Mucosa of rectum (tissue), 2 donors: ENCODE measurements around the gene MS4A8.
A peak's percentile ranks its signal among the peaks of the same experiment; 100 is the strongest.
"Not testable (repeated sequence)": the region's sequence is repeated elsewhere in the genome, so short reads cannot be mapped to it uniquely, and the experiment has no call there.

Source experiments
- H3K27ac ChIP-seq, 2 donors: one replicate each; pipeline ENCODE4 v1.7.0; 2013; ENCODE audit warnings: inconsistent platforms in 2 of 2, low read depth in 2 of 2, low read length in 2 of 2
- H3K27me3 ChIP-seq, 2 donors: one replicate each; pipeline ENCODE4 v1.7.0; 2013; ENCODE audit warnings: low read length in 2 of 2; ENCODE audit not compliant: control insufficient read depth in 2 of 2, insufficient read depth in 2 of 2
- H3K36me3 ChIP-seq, 2 donors: one replicate each; pipeline ENCODE4 v1.7.0; 2013; ENCODE audit warnings: low read length in 2 of 2; ENCODE audit not compliant: control insufficient read depth in 2 of 2, insufficient read depth in 2 of 2
- H3K4me1 ChIP-seq, 2 donors: one replicate each; pipeline ENCODE4 v1.7.0; 2013; ENCODE audit warnings: low read length in 2 of 2, mild to moderate bottlenecking in 1 of 2; ENCODE audit not compliant: control insufficient read depth in 2 of 2, insufficient read depth in 2 of 2
- H3K4me3 ChIP-seq, 2 donors: one replicate each; pipeline ENCODE4 v1.7.0; 2013; ENCODE audit warnings: low read length in 2 of 2
- H3K9ac ChIP-seq, 2 donors: one replicate each; pipeline ENCODE4 v1.7.0; 2013; ENCODE audit warnings: low read length in 2 of 2, low read depth in 1 of 2, mild to moderate bottlenecking in 1 of 2
- H3K9me3 ChIP-seq, 2 donors: one replicate each; pipeline ENCODE4 v1.7.0; 2013; ENCODE audit warnings: low read length in 2 of 2; ENCODE audit not compliant: control insufficient read depth in 2 of 2
- donor health status: healthy.
- donor health status: Normal muscosa, but diverticular disease.

MS4A8 gene

DNA sequence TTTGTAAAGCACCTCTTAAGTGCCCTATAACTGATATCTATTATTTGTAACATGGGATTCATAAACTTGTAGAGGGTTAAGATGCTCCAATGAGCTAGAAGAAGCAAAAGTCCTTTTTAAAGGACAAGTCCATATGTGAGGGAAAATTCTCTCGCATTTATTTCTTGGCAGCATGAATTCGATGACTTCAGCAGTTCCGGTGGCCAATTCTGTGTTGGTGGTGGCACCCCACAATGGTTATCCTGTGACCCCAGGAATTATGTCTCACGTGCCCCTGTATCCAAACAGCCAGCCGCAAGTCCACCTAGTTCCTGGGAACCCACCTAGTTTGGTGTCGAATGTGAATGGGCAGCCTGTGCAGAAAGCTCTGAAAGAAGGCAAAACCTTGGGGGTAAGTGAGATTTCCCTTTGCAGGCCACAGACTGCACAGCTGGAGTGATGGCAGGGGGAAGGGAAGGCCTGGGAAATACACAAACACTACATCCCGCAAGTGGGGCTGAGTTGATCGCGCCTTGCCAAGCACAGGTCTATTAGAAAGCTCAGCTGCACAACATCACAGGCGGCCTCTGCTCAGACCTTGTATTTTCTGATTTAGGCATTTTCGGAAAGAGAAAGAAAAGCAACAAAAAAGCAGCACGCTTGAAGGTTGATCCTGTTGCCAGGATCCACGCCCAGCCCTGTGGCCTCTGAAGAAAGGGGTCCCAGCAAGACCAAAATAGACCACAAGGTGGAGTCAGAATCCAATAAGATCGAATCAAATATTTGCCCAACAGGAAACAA lies 1.5 kb downstream of the MS4A8 start:
- peak overlapping the region in 1 of 2 donors; percentile 42 for H3K9ac ChIP-seq
- H3K27me3 ChIP-seq, result no peaks in the 10 kb centered on the region
- H3K4me1 ChIP-seq, result peaks cover 24 to 35% of the 10 kb centered on the region in 2 donors
- H3K36me3 ChIP-seq, result no peaks in the 10 kb centered on the region
- no peaks in the 10 kb centered on the region for H3K9me3 ChIP-seq
- peak overlapping the region; percentile 39 to 59 for H3K27ac ChIP-seq
- peak overlapping the region in 1 of 2 donors; percentile 30 for H3K4me3 ChIP-seq

DNA sequence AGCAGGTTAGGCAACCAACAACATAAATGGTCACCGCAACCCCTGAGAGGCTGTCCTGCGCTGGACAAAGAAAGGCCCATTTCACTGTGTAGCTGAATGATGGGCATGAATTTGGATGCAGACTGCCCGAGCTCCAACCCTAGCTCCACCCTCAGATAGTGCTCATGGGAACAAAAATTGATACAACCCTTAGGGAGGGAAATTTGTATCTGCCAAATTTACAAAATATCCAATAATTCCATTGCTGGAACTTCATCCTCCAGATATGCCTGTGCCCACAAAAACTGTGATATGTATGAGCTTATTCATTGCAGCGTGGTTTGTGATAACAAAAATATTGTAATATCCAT lies 2.0 kb downstream of the MS4A8 start:
- Histone ChIP-seq H3K27me3 (no peaks in the 10 kb centered on the region), H3K9me3 (no peaks in the 10 kb centered on the region), H3K27ac (peak overlapping the region; percentile 39 to 59)

DNA sequence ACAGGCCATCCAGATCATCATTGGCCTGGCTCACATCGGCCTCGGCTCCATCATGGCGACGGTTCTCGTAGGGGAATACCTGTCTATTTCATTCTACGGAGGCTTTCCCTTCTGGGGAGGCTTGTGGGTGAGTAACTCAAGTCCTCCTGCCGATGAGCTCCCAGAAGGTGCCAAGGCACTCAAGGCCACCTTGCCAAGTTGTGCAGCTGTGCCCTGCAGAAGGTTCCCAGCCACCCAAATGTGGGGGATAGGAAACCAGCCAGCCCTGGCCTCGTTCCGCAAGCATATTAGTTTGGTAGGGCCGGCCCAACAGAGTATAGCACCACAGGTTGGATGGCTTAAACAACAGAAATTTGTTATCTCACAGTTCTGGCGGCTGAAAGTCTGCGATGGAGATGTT lies 4.0 kb downstream of the MS4A8 start:
- H3K27ac ChIP-seq, result no peak overlapping the region
- H3K4me1 ChIP-seq, result peaks cover 17 to 28% of the 10 kb centered on the region in 2 donors
- no peak overlapping the region for H3K9ac ChIP-seq
- no peaks in the 10 kb centered on the region for H3K36me3 ChIP-seq
- no peaks in the 10 kb centered on the region for H3K9me3 ChIP-seq
- no peak overlapping the region for H3K4me3 ChIP-seq
- no peaks in the 10 kb centered on the region for H3K27me3 ChIP-seq

More for the DNA sequence above, 2.0 kb downstream of the MS4A8 start:
- H3K4me3 ChIP-seq, result peak overlapping the region in 1 of 2 donors; percentile 30
- peaks cover 24 to 35% of the 10 kb centered on the region in 2 donors for H3K4me1 ChIP-seq
- H3K36me3 ChIP-seq, result no peaks in the 10 kb centered on the region
- H3K9ac ChIP-seq, result peak overlapping the region in 1 of 2 donors; percentile 42

DNA sequence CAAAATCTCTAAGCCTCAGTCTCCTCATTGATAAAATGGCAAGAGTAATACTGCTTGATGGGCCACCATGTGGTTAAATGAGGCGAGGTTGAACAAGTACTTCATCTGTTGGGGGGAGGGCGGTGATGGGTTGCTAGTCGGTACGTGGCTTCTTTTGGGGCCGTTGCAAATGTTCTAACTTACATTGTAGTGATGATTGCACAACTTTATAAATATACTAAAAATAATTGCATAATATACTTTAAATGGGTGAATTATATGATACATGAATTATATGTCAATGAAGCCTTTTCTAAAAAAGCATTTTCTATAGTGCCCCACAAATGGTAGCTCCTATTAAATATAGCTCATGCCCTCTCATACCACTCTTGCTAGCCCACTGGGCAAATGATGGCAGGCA lies 6.5 kb downstream of the MS4A8 start:
- Histone ChIP-seq H3K36me3 (no peaks in the 10 kb centered on the region), H3K27me3 (no peaks in the 10 kb centered on the region), H3K4me1 (peaks cover 9 to 12% of the 10 kb centered on the region in 2 donors), H3K27ac (no peak overlapping the region), H3K4me3 (no peak overlapping the region), H3K9ac (no peak overlapping the region), H3K9me3 (no peaks in the 10 kb centered on the region)

DNA sequence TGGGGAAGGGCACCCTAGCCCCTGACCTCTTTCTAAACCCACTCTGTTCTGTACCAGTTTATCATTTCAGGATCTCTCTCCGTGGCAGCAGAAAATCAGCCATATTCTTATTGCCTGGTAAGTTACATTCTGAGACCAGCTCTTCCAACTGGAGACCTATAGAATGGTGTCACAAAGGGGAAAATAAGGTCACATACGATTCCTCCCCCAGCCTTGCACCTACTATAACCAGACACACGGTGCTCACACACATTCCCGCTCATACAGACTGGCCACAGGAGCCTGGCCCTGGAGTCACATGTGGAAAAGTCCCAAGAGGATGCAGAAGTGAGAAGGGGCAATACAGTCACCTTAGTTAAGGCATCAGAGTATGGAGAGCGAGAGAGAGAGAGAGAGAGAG lies 7.5 kb downstream of the MS4A8 start:
- Histone ChIP-seq H3K27ac (no peak overlapping the region), H3K4me1 (peaks cover 3 to 9% of the 10 kb centered on the region in 2 donors), H3K9me3 (no peaks in the 10 kb centered on the region), H3K27me3 (no peaks in the 10 kb centered on the region), H3K9ac (no peak overlapping the region), H3K4me3 (no peak overlapping the region), H3K36me3 (no peaks in the 10 kb centered on the region)

DNA sequence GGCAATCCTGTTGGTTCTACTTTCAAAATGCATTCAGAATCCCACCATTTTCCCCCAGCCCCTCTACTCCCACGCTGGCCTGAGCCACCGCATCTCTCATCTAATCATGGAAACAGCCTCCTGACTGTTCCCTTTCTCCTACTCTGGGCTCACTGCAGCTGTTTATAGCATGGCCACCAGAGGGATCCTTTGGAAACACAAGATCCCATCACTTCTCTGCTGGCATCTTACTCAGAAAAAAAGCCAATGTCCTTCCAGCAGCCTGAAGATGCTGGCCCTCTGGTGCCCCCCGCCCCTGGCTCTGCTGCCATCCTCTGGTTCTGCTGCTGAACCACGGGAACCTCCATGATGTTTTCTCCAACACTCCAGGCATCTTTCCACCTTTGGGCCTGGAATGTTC lies 11.1 kb downstream of the MS4A8 start:
- Histone ChIP-seq H3K27ac (no peak overlapping the region), H3K9ac (no peak overlapping the region), H3K27me3 (no peaks in the 10 kb centered on the region), H3K4me1 (peaks cover 3 to 9% of the 10 kb centered on the region in 2 donors), H3K36me3 (no peaks in the 10 kb centered on the region), H3K4me3 (no peak overlapping the region), H3K9me3 (no peaks in the 10 kb centered on the region)

DNA sequence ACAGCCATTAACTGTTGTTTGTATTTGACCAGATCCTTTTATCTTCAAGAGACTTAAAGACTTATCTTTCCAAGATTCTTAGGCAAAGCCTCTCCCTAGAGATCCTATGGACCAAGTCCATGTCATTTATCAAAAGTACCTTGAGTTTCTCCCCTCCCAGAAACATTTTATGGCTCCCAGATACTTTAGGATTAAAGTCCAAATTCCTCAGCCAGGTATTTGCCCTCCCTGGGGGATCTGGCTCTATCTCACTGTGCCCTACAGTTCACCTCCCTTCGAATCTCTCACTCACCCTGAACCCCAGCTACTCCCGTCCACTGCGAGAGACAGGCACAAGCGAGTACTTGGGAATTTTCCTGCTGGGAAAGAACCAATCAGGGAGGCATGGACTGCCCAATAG lies 11.9 kb downstream of the MS4A8 start:
- Histone ChIP-seq H3K27ac (no peak overlapping the region), H3K36me3 (no peaks in the 10 kb centered on the region), H3K27me3 (peaks cover 0 to 6% of the 10 kb centered on the region in 2 donors), H3K4me1 (peaks cover 3 to 9% of the 10 kb centered on the region in 2 donors), H3K9me3 (no peaks in the 10 kb centered on the region), H3K9ac (no peak overlapping the region), H3K4me3 (no peak overlapping the region)

DNA sequence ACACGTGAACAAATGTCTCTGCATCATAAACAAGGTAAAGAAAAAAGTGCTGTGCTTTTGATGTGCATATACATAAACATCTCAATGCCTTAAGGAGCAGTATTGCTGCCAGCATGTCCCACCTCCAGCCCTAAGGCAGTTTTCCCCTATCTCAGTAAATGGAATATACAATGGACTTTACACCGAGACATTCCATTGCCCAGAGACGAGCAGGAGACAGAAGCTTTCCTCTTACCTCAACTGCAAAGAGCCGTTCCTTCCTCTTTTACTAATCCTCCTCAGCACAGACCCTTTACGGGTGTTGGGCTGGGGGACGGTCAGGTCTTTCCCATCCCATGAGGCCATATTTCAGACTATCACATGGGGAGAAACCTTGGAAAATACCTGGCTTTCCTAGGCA lies 14.0 kb downstream of the MS4A8 start:
- H3K9me3 ChIP-seq, H3K27me3 ChIP-seq, H3K4me3 ChIP-seq, H3K36me3 ChIP-seq, H3K27ac ChIP-seq, H3K9ac ChIP-seq: not testable (repeated sequence)
- peaks cover 9 to 15% of the 10 kb centered on the region in 2 donors for H3K4me1 ChIP-seq

DNA sequence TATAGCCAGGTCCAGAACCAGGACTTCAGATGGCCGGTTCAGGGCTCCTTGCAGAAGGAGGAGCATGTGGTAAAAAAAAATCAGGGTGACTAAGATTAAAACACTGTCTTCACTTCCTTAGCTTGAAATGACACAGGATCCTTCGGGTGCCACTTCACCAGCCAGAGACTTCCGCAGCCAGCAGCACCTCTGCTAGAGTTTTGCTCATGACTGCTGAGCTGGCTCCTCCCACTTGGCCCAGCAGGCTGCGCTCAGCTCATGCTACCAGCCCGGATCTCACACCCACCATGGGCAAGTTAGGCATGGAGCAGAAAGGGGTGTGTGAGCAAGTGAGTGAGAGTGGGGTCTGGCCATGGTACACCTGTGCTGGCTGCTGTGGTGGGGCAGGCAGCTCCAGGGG lies 18.5 kb downstream of the MS4A8 start:
- Histone ChIP-seq H3K27me3 (peaks cover 0 to 19% of the 10 kb centered on the region in 2 donors), H3K27ac (peak overlapping the region; percentile 66 to 88)

DNA sequence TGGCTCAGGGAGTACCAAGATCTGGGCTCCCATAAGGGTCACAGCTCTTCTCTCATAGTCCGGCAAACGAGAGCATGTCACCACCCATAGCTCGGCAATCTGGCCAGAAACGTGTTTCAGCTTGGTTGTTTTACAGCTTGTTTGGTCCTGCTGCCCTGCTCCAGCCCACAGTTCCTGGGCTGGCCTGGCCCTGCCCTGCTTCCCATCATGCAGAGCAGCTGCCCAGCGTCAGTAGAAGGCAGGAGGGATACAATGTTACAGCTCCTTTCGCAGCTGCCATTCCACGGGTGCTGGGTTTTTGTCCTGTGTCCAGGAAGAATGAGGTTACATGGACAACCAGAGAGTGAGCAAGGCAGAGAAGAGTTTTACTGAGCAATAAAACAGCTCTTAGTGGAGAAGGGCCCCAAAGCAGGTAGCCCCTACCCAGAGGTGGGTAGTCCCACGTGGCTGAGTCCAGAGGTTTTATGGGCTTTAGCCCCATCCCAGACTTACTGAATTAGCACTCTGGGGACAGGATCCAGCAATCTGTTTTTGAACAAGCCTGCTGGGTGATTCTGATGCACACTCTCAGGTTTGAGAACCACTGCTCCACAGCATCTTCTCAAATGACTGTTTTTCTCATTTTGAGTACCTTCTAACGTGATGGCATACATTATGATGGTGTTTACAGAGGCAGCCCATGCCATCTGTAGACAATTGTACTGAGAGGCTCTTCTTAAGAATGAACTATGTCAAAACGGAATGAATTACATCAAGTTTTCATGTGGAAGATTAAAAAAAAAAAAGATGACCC lies 19.3 kb downstream of the MS4A8 start:
- Histone ChIP-seq H3K4me3 (peak overlapping the region in 1 of 2 donors; percentile 2), H3K27me3 (peaks cover 2 to 19% of the 10 kb centered on the region in 2 donors), H3K4me1 (peaks cover 18 to 26% of the 10 kb centered on the region in 2 donors), H3K27ac (peak overlapping the region; percentile 70 to 88), H3K9ac (peak overlapping the region in 1 of 2 donors; percentile 42), H3K9me3 (peaks cover 0 to 2% of the 10 kb centered on the region in 2 donors), H3K36me3 (no peaks in the 10 kb centered on the region)

More for the DNA sequence above, 18.5 kb downstream of the MS4A8 start:
- Histone ChIP-seq H3K36me3 (no peaks in the 10 kb centered on the region), H3K9ac (peak overlapping the region in 1 of 2 donors; percentile 42), H3K9me3 (peaks cover 0 to 2% of the 10 kb centered on the region in 2 donors), H3K4me1 (peaks cover 18 to 26% of the 10 kb centered on the region in 2 donors), H3K4me3 (no peak overlapping the region)
